RWPE1 (cell line): ENCODE results near the gene ADSL.

Experiments used
- CTCF ChIA-PET: fragments of 350-600 bp; sonication (Branson Sonifier 250); formaldehyde crosslinking; extraction: SDS; loops from one replicate; lab custom pipeline; 2021; lab: Yijun Ruan, JAX
- POLR2A ChIA-PET: fragments of 400-600 bp; formaldehyde crosslinking; extraction: SDS; loops from one replicate; lab custom pipeline; 2020; ENCODE audit warnings: antibody characterized with exemption; ENCODE audit not compliant: low non-redundant PET; lab: Yijun Ruan, JAX
- DNase-seq: peaks from one replicate; pipeline ENCODE4 v3.0.0; 2012; ENCODE audit warnings: low spot score
- H3K27ac ChIP-seq: fragments of 450-650 bp; 2 replicates; pipeline ENCODE4 v1.5.1; 2017
- TF ChIP-seq, protein P1 (sequence below): fragments of 450-650 bp; conservative IDR thresholded peaks from 2 replicates; pipeline ENCODE4 v1.5.1; 2017; ENCODE audit warnings: low read depth, mild to moderate bottlenecking

ADSL gene

DNA sequence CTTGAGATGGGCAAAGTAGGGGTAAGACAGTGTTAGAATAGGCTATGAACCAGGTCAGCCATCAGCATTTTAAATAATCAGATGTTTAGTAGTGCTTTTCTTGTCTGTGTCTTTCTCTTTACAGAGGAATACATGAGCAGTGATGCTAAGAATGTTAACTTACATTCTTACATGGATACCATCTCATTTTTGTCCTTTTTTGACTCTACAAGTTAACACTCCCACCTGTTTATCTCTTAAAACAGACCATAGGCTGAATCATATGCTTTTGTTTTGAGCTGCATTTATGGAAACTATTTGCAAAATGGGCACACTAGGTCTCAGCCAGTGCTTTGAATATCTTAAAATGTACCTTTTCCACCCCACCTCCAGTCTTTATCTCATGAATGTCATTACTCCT lies 25.6 kb upstream of the ADSL start:
- H3K27ac ChIP-seq, result no peak overlapping the region
- TF ChIP-seq, protein P1, sequence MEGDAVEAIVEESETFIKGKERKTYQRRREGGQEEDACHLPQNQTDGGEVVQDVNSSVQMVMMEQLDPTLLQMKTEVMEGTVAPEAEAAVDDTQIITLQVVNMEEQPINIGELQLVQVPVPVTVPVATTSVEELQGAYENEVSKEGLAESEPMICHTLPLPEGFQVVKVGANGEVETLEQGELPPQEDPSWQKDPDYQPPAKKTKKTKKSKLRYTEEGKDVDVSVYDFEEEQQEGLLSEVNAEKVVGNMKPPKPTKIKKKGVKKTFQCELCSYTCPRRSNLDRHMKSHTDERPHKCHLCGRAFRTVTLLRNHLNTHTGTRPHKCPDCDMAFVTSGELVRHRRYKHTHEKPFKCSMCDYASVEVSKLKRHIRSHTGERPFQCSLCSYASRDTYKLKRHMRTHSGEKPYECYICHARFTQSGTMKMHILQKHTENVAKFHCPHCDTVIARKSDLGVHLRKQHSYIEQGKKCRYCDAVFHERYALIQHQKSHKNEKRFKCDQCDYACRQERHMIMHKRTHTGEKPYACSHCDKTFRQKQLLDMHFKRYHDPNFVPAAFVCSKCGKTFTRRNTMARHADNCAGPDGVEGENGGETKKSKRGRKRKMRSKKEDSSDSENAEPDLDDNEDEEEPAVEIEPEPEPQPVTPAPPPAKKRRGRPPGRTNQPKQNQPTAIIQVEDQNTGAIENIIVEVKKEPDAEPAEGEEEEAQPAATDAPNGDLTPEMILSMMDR, result no peak
- ChIA-PET CTCF (interaction anchor here (0.6 kb wide), 1 partner anchor 15 kb away, joined by 3 read pairs; no protein-coding TSS in a partner anchor), POLR2A (no interaction called here)
- no peak for DNase-seq

DNA sequence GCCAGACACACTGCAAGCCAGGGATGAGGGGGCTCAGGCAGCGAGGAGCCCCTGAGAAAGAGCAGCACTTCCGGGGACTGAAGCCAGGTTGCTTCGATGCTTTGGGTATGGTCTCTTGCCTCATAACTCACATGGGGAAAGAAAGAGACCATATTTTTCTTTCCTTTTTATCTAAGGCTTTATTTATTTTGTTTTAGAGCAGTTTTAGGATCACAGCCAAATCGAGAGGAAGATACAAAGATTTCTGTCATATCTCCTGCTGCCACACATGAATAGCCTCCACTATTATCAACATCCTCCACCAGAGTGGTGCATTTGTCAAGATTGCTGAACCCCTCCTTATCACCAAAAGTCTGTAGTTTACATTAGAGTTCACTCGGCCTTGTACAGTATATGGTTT lies 24.3 kb upstream of the ADSL start:
- CTCF ChIA-PET, result no interaction called here

DNA sequence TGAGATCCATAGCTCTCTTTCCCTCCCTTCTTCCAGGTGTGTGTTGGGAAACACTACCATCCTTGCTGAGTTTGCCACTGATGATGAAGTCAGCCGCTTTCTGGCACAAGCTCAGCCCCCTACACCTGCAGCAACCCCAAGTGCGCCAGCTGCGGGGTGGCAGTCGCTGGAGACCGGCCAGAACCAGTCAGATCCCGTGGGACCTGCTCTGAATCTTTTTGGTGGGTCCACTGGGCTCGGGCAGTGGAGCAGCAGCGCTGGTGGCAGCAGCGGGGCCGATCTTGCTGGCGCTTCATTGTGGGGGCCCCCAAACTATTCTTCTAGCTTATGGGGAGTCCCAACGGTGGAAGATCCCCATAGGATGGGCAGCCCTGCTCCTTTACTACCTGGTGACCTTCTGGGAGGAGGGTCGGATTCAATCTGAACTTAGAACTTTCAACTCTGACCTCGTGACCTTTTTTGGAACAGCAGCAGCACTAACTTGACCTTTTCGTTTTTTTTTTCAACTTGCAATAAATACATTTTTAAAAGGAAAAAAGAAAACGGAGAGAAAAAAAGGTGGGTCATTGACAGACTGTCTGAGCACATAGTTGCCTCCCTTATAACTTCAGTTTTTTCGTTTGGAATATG lies 23.4 kb upstream of the ADSL start:
- H3K27ac ChIP-seq, result no peak overlapping the region
- TF ChIP-seq, protein P1, result no peak
- POLR2A ChIA-PET, result no interaction called here
- DNase-seq, result no peak
- CTCF ChIA-PET, result interaction anchor here (0.7 kb wide), 1 partner anchor 787 kb away, joined by 4 read pairs; no protein-coding TSS in a partner anchor

More for the DNA sequence above, 24.3 kb upstream of the ADSL start:
- DNase-seq, result no peak
- H3K27ac ChIP-seq, result no peak overlapping the region
- TF ChIP-seq, protein P1, result no peak
- POLR2A ChIA-PET, result no interaction called here

DNA sequence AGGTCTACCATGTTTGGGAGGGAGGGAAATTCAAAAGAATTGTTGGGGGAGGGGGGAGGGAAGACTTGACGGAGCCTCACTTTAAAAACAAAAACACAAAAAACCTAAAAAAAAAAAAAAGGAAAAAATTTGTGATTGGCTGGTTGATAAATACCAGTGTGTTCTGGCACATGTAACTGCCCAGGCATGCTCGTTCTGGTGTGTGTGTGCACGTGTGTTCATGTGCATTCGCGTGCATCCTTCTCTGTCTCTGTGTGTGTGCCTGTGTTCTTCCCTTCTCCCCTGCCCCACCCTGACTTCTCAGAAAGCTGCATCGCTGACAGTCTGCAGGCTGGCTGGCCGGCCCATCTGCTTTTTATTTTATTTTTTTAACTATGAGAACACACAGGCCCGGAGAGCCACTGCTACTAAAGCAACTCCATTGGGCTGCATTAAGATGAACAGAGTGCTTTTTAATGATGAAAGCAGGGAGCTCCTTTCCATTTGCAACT lies 22.6 kb upstream of the ADSL start:
- H3K27ac ChIP-seq, result no peak overlapping the region
- DNase-seq, result no peak
- CTCF ChIA-PET, result interaction anchor here (0.6 to 0.7 kb wide), 2 partner anchors 397 to 787 kb away, joined by 3 to 4 read pairs; no protein-coding TSS in a partner anchor
- TF ChIP-seq, protein P1, result no peak
- POLR2A ChIA-PET, result no interaction called here

DNA sequence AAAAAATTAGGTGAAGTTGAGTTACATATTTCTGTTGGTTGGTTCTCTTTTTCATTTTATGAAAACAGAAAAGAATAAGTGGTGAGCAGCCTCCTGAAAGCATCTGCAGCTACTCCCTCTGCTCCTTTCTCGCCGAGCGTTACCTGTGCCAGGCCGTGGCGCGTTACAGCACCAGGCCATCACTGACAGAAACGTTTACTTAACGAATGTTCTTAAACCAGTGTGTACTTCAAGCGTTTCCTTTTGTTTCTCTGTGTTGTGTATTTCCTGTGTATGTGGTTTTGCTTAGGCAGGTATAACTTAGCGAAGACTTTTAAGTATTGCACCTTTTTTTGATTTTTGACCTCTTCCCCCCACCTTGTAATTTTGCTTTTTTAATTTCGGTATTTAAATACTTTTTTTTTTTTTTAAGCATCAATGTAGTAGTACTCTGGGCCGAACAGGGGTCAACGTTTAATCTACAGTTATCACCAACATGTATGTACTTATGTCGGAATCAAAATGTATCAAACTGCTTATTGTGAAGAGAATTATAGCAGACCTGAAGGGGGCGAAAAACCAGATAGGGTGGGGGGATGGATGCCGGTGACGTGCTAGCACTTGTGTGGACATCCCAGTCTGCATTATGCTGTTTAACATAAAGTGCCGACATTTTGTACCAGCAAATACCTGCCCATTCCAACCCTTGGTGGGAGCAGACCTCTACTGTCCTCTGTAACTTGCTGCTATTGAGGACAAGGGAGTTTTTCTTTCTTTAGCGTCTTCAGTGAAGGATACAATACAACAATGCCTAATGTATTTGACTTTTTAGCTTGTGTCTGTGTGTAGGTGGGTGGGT lies 21.6 kb upstream of the ADSL start:
- no peak overlapping the region for H3K27ac ChIP-seq
- TF ChIP-seq, protein P1, result no peak
- DNase-seq, result no peak
- POLR2A ChIA-PET, result no interaction called here
- CTCF ChIA-PET, result no interaction called here

DNA sequence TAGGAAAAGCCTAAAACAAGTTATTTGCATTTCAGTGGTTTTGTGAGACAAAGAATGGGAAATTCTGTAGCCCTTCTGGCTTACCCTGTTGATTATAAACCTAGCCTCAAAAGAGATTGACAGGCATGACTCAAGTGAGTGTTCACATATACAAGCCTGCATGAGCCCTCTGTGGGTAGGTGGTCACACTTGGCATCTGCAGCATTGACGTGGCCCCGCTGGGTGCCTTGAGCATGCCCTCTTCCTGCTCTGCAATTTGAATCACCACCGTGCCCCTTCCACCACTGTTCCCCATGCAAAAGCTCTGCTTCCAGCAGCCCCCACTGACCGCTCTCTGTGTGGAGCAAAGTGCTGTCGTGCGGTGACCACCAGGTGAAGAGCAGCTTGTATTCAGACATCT lies 21.0 kb upstream of the ADSL start:
- ChIA-PET POLR2A (no interaction called here), CTCF (no interaction called here)
- no peak for DNase-seq
- H3K27ac ChIP-seq, result no peak overlapping the region
- TF ChIP-seq, protein P1, result no peak
